ENCODE results near the gene EBNA1BP2.
"Not testable (repeated sequence)": the region's sequence is repeated elsewhere in the genome, so short reads cannot be mapped to it uniquely, and the experiment has no call there.

EBNA1BP2 gene

DNA sequence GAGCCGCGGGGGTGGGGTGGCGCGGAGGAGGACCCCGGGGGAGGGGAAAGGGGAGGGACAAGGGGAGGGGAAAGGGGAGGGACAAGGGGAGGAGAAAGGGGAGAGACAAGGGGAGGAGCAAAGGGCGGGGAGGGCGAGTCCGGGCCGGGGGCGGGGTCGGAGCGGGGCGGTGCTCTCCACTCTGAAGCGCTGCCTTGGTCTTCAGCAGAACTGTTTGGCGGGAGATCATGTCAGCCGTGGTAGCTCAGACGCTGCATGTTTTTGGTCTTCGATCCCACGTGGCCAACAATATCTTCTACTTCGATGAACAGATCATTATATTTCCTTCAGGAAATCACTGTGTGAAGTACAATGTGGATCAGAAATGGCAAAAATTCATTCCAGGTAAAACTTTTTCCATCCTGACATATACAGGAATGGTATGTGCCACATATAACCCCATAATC is 460 bp upstream of the EBNA1BP2 start:
- DNase-seq (ENCODE audit: low read depth, low spot score): peak; percentile 71

DNA sequence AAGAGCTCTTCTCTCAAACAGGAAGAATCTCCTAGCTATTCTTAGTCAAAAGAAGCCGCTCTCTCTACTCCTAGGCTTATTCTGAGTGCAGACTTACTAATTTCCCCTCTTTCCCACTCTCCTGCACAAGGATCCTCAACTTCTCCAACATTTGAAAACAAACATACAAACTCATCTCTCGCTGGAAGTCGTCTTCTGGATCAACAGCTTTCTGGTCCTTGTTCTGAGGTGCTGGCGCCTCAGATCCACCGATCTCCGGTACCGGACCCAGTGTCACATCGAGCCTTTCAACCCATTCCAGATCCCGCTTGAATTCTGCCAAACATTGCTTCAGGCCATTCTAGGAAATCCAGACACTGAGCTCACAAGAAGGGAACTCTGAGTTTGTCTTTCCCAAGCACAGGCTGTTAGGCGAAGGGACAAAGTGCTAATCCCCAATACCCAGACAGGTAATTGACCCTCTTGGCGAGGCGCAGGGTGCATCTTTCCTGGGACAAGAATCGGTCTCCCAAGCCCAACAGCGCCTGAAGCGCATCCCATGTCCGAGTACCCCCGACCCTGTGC is 696 bp downstream of the EBNA1BP2 start:
- DNase-seq (ENCODE audit: low read depth, low spot score): no peak

DNA sequence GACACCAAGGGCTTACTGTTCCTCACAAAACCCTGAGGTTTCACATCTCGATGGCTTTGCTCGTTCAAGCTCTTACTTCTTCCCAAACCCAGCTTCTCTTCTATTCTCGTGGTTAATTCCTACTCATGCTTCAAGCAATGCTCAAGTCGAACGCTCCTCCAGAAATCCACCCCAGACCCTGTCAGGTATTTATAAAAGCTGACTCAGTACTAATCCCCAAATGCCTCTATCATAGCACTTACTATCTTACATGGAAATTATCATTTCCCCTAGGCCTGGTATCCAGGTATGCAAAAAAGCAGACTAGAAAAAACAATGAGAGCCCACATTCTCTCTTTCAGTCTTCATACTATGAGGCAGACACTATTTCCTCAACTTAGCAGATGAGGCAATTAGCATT is 6.3 kb downstream of the EBNA1BP2 start:
- no peak for DNase-seq (ENCODE audit: low read depth, low spot score)

DNA sequence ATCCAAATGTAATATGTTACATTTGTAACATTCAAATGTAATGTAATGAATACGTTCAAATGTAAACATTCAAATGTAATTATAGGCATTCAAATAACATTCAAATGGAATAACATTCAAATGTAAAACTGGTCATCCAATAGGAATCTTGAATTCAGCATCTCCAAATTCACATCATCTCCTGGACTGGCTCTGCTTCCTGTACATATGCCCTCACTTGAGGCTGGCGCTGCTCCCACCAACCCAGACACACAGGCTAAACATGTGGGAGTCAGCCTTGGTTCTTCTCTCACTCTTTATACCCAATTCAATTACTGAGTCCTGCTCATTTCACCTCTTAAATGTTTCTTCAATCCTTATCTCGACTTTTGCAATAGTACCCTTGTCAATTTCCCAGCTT is 6.9 kb downstream of the EBNA1BP2 start:
- DNase-seq (ENCODE audit: low read depth, low spot score): no peak

DNA sequence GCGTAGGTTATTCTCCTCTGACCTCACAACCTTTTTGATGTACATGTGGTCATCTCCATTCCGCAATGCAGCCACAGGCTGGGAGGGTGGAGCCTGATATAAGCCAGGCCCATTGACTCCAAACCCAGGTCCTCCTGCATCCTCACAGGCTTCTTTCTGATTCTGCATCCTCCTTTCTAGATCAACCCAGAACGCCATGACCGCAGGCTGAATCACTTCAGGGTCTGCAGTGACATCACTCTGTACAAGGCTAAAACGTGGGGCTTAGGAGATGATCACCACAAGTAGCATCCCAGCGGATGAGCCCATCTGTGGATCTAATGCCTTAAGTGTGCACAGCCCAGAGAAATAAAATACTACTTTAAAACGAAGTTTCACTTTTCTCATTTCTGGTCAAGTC is 16.1 kb downstream of the EBNA1BP2 start:
- DNase-seq (ENCODE audit: low read depth, low spot score): no peak

DNA sequence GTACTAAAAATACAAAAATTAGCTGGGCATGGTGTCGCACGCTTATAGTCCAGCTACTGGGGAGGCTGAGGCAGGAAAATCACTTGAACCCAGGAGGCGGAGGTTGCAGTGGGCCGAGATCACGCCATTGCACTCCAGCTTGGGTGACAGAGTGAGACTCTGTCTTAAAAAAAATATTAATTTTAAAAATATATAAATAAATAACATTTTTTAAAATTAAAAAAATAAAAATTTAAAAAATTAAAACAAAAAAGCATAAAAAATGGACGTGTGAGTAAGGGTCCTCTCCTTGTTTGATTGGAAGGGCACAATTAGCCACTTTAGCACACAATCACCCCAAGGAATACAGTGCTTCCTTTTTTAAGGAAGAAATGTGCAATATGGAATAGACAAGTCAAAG is 18.6 kb downstream of the EBNA1BP2 start:
- no peak for DNase-seq (ENCODE audit: low read depth, low spot score)

DNA sequence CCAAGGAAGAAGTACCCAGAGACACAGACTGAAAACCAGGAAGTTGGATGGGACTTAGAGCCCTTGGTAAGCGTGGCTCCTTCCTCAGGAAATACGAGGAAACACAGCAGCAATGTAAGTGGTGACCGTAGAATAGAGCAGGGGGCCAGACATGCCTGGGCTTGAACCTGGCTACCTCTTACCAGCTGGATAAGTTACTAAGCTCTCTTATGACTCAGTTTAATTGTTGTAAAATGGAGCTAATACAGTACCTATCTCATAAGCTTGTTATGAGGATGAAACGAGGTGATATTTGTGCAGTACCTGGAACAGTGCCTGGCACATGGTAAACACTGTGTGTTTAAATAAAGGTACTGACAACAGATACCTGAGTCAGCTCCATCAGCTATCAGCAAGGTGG is 19.2 kb downstream of the EBNA1BP2 start:
- no peak for DNase-seq (ENCODE audit: low read depth, low spot score)

DNA sequence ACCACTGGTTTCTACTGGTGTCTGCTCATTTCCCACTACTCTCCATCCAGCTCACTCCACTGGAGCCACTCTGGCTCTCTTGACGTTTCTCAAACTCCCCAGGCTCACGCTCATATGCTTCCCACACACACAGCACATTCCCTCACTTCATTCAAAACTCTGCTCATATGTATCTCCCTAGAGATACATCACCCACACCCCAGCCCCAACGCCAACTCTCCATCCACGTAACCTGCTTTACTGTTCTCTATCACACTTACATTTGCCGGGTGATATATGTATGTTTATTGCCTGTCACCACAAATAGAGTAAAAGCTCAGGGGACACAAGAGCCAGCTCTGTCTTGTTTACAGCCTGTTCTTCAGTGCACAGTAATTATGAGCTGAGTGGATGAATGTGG is 22.2 kb downstream of the EBNA1BP2 start:
- no peak for DNase-seq (ENCODE audit: low read depth, low spot score)

DNA sequence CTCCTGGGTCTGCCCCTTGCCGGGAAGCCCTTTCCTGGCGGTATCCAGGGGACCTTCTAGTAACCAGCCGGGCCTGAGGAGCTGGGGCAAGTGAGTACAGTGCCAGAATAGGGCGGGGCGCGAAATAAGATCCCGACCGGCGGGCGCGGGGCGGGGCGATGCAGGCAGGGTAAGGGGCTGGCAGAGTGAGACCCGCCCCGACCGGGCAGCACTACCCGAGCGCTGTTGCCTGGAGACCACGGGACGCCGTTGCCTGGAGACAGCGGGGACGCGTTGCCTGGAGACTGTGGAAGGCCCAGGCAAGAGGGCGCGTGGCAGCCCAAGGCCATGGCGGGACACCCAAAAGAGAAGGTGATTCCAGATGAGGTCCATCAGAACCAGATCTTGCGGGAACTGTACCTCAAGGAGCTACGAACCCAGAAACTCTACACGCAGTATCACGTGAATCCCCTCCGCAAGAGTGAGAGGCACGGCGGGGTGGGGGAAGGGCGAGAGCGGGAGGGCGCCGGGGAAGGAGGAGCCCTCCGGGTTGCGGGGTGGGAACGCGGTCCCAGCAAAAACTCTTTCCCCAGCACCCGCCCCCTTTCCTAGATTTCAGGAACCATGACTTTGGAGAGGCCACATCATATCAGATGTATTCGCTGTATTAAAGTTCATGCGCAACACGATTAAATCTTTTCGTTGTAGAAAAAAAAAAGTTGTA is 24.3 kb downstream of the EBNA1BP2 start:
- DNase-seq (ENCODE audit: low read depth, low spot score): no peak

DNA sequence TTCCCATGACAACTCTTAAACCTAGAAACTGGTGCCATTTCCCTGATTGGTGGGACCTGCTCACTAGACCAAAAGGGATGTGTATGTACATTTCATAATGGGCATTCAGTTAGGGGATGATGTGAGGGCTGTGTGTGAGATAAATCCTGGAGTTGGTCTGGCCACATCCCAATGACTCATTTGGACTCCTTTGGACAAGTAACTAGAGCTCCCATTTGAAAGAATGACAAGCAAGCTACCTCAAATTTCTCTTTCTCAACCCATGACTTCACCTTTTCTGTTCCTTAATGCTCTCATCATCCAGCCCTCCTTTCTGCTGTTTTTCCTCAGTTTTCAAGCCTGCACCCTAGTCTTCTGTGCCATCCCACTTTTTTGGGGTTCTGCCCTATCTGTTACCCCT is 27.9 kb downstream of the EBNA1BP2 start:
- no peak for DNase-seq (ENCODE audit: low read depth, low spot score)

DNA sequence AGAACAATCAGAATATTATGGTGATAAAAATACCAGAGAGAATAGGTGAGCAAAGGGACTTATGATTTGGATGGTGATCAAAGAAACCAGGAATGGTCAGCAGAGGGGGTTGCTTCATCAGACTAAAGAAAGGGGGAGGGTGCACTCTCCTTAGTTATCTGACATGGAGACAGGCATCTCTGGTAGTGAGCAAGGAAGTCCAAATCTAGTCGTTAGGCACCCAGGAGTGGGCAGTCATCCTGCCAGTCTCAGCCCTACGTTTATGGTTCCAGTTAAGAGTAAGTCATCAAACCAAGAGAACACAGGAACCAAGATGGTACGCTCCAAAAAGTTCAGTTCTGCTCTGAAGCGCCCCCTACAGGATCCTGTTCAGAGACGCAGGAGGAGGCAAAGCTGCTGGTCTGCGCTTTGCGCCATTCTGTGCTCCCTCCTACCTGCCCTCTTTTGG is 28.6 kb downstream of the EBNA1BP2 start:
- no peak for DNase-seq (ENCODE audit: low read depth, low spot score)

DNA sequence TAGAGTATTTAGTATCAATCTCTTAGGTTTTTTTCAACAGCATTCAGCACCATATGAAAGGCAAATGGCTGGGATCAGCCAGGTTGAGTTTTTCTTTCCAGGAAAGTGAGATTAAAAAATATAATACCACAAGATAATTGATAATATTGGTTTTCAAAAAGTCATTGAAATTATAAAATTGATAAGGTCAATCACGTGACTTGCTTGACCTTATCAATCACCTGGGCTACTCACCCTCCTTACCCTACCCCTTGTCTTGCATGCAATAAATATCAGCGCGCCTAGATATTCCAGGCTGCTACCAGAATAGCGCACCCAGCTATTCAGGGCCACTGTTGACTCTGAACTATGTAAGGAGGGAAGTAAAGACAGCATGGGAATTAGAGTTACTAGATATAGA is 31.5 kb downstream of the EBNA1BP2 start:
- no peak for DNase-seq (ENCODE audit: low read depth, low spot score)

DNA sequence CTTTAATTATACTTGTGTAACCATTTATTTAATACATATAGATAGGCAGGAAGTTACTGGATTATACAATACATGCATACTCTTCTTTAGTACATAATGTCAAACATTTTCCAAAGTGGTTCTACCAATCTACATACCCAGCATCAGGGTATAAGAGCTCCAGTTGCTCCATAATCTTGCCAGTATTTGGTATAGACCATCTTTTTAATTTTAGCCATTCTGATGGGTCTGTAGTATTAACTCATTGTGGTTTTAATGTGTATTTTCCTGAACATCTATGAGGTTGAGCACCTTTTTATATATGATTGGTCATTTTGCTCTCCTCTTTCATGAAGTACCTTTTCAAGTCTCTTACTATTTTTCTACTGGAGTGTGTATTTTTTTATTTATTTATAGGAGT is 32.1 kb downstream of the EBNA1BP2 start:
- DNase-seq (ENCODE audit: low read depth, low spot score): no peak

DNA sequence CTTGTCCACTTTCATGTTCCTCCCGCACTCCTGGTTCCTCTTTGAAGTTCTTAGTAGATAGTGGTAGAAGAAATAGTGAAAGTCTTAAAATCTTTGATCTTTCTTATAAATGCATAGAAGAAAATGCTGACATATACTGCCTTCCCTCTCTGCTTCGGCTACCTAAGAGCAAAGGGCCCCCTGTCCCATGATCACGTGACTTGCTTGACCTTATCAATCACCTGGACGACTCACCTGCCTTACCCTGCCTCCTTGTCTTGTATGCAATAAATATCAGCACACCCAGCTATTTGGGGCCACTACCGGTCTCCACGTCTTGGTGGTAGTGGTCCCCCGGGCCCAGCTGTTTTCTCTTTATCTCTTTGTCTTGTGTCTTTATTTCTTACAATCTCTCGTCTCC is 32.8 kb downstream of the EBNA1BP2 start:
- not testable (repeated sequence) for DNase-seq (ENCODE audit: low read depth, low spot score)

DNA sequence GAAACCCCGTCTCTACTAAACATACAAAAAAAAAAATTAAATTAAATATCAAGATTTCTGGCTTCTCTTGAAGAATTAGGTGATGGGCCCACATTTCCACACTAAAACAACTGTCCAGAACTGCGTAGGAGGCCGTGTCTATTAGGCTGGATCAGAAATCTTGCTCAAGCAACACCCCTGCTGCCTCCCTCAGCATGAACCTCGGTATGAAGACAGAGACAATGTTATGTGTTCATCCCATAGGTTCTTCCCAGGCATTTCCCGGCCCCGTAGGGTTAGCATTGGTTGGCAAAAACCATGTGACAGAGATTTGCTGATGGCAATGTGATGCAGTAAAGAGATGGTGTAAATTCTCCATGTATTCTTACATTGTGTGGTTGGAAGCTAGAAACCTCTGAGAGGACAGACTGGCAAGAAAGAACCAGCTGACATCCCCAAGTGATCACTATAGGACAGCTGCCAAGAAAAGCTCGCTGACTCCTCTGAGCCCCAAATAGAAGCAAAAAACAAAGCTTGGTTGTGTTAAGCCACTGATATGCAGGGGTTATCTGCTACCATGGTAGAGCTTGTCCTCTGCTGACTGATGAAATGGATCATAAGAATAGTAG is 34.5 kb downstream of the EBNA1BP2 start:
- DNase-seq (ENCODE audit: low read depth, low spot score): no peak

DNA sequence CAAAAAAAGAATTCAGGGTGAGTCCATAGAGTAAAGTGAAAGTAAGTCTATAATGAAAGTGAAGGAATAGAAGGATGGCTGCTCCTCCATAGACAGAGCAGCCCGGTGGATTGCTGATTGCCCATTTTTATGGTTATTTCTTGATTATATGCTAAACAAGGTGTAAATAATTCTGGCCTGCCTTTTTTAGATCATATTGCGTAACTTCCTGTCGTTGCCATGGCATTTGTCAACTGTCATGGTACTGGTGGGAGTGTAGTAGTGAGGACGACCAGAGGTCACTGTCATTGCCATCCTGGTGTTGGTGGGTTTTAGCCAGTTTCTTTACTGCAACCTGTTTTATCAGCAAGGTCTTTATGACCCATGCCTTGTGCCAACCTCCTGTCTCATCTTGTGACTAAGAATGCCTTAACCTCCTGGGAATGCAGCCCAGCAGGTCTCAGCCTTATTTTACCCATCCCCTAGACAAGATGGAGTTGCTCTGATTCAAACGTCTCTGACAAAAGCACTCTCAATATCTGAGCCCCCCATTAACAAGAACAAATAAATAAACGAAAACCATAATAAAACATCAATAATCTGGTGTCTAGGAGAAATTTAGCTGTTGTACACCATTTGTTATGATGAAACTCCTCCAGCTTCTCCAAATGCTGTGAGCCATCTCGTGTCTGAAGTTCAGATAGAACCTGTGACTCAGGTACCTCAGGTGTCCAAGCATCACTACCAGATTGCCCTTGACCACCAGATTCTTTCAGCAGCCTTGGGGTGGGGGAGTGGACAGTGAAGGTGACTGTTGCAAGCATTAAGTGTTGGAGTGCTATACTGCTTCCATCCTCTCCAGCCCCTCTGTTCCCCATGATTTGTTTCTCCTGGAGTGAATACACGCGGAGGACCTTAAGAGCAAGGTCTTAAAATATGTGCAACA is 36.0 kb downstream of the EBNA1BP2 start:
- no peak for DNase-seq (ENCODE audit: low read depth, low spot score)

DNA sequence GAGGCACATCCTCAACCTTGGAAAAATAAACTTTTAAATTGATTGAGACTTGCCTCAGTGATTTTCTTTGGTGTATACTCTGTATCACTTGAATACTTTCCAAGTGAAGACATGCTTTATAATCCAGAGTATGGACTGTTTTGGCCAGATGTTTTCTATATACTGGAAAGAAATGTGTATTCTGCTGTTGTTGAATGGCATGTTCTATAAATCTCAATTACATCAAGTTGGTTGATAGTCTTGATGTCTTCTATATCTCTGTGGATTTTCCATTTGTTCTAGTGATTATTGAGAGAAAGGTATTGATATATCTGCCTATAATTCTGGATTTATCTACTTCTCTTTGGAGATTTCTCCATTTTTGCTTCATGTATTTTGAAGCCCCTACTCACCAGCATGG is 37.5 kb downstream of the EBNA1BP2 start:
- DNase-seq (ENCODE audit: low read depth, low spot score): no peak

DNA sequence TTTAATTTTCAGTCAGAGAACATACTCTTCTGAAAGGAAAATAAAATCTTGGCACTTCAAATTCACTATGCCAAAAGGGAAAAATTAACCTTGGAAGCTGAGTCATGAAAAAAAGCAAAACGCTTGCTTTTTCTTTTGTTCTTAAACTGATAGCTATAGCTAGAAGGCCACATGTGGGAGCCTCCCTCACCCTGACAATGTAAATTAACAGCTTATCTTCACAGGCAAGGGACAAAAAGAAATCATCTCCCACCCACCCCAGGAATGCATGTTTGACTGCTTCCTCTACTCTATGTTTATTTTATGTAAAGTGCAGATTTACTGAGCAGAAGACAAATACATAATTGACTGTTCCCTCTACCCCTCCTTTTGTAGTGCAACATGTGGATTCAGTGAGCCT is 38.0 kb downstream of the EBNA1BP2 start:
- no peak for DNase-seq (ENCODE audit: low read depth, low spot score)

DNA sequence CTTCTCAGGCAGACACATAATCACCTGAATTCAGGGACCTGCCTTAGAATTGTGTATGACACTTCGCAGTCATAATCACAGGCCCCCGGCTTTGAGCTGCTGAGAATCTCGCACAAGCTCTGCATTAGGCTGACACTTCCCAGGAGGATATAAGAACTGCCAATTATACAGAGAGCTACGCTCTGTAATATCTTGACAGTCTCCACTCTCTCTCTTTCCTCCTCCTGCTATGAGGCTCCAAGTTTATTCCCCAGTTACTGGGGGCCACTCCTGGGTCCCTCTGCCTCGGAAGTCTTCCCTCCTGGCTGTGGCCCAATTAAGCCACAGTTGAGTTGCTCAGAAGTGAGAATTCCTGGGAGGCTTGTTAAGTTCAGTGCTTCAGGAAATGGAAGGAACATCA is 42.7 kb downstream of the EBNA1BP2 start:
- DNase-seq (ENCODE audit: low read depth, low spot score): no peak

DNA sequence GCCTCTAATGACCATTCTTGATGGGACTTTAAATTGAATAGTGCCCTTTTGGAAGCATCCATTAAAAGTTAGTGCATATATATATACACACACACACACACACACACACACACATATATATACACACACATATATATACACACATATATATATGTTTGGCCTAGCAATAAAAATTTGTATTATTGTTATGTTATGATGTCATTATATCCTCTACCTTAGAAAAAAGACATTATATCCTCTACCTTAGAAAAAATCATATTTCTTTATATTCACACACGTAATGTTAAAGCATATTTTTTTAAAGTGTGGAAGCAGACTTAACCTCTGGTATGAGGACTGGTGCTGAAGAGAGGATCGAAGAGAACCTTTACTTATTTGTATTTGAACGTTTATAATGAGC is 43.3 kb downstream of the EBNA1BP2 start:
- DNase-seq (ENCODE audit: low read depth, low spot score): no peak

DNA sequence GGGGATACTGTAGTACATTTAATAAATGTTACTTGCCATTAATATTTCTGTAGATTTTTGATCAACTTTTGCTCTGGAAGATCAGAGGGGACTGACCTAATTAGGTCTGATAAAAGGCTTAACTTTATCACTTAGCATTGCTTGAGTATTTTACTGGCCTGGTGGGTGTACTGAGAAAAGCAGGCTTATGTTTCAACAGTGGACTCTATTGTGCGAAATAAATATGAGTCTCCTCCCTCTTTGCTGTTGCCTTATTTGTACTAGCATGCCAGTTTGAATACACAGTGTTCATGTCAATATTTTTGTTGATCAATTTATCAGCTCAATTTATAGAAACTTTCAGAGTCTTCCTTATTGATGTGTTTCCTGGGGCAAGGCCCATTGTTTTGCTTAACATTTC is 49.1 kb downstream of the EBNA1BP2 start:
- DNase-seq (ENCODE audit: low read depth, low spot score): no peak

DNA sequence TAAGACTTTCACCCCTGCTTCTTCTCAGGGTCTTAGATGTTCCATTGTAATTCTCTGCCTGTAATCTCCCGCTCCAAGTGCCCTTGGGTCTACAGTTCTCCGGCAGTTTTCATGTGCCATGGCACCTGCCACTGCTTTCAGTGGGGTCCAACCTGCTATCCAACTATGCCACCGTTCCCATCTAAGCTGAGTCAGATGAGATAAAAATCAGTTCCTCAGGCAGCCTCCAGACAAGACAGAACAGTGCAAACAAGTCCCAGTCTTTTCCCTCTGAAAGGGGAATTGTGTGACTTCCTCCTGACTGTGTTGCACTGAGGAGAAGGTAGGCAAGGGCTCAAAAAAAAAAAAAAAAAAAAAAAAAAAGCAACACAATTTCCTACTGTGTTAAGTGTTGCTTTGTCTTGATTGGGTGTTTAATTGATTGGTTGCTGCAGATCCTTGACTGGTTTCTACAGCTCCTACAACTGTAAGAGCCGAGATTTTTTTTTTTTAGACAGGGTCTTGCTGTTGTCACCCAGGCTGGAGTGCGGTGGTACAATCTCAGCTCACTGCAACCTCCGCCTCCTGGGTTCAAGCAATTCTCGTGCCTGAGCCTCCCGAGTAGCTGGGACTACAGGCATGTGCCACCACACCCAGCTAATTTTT is 50.7 kb downstream of the EBNA1BP2 start:
- no peak for DNase-seq (ENCODE audit: low read depth, low spot score)
